Measurements from ENCODE around the gene FANCC. TPM values are rescaled to one million over a fixed set of nuclear protein-coding genes. Genes with fewer than 3 reads are reported as not detected.
A peak's percentile ranks its signal among the peaks of the same experiment; 100 is the strongest.

FANCC gene
- total RNA-seq, 1 donor from 2014 or later = 7.9 TPM

DNA sequence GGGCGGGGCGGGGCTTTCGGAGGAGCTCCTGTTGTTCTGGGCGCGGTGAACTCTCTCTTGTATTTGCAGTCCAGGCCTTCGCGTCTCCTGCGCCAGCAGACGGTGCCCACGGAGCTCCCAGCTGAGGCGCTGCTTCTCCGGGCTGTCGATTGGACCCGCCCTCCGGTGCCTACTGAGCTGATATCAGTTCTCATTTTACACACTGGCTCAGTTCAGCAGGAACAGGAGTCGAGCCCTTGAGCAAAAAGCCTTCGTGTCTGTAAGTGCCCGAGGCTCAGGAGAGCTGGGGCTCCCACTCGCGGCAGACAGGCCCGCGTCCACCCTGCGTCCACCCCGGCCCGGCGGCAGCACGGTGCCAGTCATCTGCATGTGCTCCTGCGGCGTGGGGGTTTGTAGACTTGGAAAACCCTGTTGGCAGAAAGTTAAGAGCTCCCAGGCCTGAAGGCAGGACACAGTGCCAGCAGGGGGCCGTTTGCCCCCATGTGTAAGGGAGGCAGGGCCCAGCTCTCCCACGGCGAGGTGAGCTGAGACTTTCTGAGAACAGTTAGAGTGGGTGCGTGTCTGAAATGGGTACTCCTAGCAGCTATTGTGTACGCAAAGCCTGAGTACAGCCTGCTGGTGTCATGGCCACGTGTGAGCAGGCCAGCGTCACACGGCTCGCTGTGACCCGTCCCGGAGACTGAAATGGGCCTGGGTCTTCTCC lies 231.5 kb downstream of the FANCC start:
- peaks cover 34% of the 10 kb centered on the region for H3K4me1 ChIP-seq (ENCODE audit: insufficient read depth, low read length)
- peaks cover 64% of the 10 kb centered on the region for H4K20me1 ChIP-seq (ENCODE audit: insufficient read depth, low read length)
- H3K4me1 Mint-ChIP-seq (ENCODE audit: low read depth, unreplicated experiment) = peaks cover 27% of the 10 kb centered on the region
- peaks cover 47% of the 10 kb centered on the region for H3K79me2 ChIP-seq (ENCODE audit: insufficient read depth, low read length)
- H3K4me2 ChIP-seq (ENCODE audit: low read length) = no peak overlapping the region
- H3K27ac ChIP-seq (ENCODE audit: low read depth, low read length) = no peak overlapping the region
- no peak overlapping the region for H3K4me3 Mint-ChIP-seq (ENCODE audit: unreplicated experiment)
- no peaks in the 10 kb centered on the region for H3K27me3 ChIP-seq (ENCODE audit: insufficient read depth, low read length)
- TF ChIP-seq, protein P1, sequence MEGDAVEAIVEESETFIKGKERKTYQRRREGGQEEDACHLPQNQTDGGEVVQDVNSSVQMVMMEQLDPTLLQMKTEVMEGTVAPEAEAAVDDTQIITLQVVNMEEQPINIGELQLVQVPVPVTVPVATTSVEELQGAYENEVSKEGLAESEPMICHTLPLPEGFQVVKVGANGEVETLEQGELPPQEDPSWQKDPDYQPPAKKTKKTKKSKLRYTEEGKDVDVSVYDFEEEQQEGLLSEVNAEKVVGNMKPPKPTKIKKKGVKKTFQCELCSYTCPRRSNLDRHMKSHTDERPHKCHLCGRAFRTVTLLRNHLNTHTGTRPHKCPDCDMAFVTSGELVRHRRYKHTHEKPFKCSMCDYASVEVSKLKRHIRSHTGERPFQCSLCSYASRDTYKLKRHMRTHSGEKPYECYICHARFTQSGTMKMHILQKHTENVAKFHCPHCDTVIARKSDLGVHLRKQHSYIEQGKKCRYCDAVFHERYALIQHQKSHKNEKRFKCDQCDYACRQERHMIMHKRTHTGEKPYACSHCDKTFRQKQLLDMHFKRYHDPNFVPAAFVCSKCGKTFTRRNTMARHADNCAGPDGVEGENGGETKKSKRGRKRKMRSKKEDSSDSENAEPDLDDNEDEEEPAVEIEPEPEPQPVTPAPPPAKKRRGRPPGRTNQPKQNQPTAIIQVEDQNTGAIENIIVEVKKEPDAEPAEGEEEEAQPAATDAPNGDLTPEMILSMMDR (IDR thresholded peaks at IDR 0.05; ENCODE audit: insufficient read depth, low read depth, low read length) = no peak
- no peak for TF ChIP-seq EZH2 (IDR thresholded peaks at IDR 0.05; ENCODE audit: insufficient read depth, low read length)
- no peaks in the 10 kb centered on the region for H3K9me3 Mint-ChIP-seq (ENCODE audit: unreplicated experiment)
- H3K9me3 ChIP-seq (ENCODE audit: insufficient read depth, low read depth, low read length) = no peaks in the 10 kb centered on the region
- peaks cover 55% of the 10 kb centered on the region for H3K36me3 ChIP-seq (ENCODE audit: insufficient read depth, low read length)
- H3K27me3 Mint-ChIP-seq (ENCODE audit: low read depth, unreplicated experiment) = no peaks in the 10 kb centered on the region
- H3K4me3 ChIP-seq (ENCODE audit: insufficient read depth, low read depth, low read length) = no peak overlapping the region
- DNase-seq (ENCODE audit: low read depth) (no peak), FAIRE-seq (no peak)
- no peak overlapping the region for H3K9ac ChIP-seq (ENCODE audit: low read length)
- H2AFZ ChIP-seq (ENCODE audit: low read depth, low read length) = no peak overlapping the region
- H3K36me3 Mint-ChIP-seq (ENCODE audit: low read depth, unreplicated experiment) = peaks cover 45% of the 10 kb centered on the region
- H3K27ac Mint-ChIP-seq (ENCODE audit: unreplicated experiment) = peak overlapping the region; percentile 51

GRCh38 chr9:95085036-95085770 lies 232.3 kb downstream of the FANCC start:
- Histone ChIP-seq H3K27ac (ENCODE audit: low read depth, low read length) (no peak overlapping the region), H3K36me3 (ENCODE audit: insufficient read depth, low read length) (peaks cover 61% of the 10 kb centered on the region), H4K20me1 (ENCODE audit: insufficient read depth, low read length) (peaks cover 72% of the 10 kb centered on the region), H3K79me2 (ENCODE audit: insufficient read depth, low read length) (peaks cover 54% of the 10 kb centered on the region), H3K4me2 (ENCODE audit: low read length) (no peak overlapping the region), H3K4me1 (ENCODE audit: insufficient read depth, low read length) (peaks cover 26% of the 10 kb centered on the region), H3K9me3 (ENCODE audit: insufficient read depth, low read depth, low read length) (no peaks in the 10 kb centered on the region), H3K4me3 (ENCODE audit: insufficient read depth, low read depth, low read length) (no peak overlapping the region), H3K9ac (ENCODE audit: low read length) (no peak overlapping the region), H3K27me3 (ENCODE audit: insufficient read depth, low read length) (no peaks in the 10 kb centered on the region), H2AFZ (ENCODE audit: low read depth, low read length) (no peak overlapping the region)
- peaks cover 49% of the 10 kb centered on the region for H3K36me3 Mint-ChIP-seq (ENCODE audit: low read depth, unreplicated experiment)
- H3K9me3 Mint-ChIP-seq (ENCODE audit: unreplicated experiment) = no peaks in the 10 kb centered on the region
- no peak overlapping the region for H3K27ac Mint-ChIP-seq (ENCODE audit: unreplicated experiment)
- DNase-seq (ENCODE audit: low read depth) (no peak), FAIRE-seq (no peak)
- TF ChIP-seq, protein P1 (IDR thresholded peaks at IDR 0.05; ENCODE audit: insufficient read depth, low read depth, low read length) = no peak
- no peak for TF ChIP-seq EZH2 (IDR thresholded peaks at IDR 0.05; ENCODE audit: insufficient read depth, low read length)
- H3K4me3 Mint-ChIP-seq (ENCODE audit: unreplicated experiment) = no peak overlapping the region
- peaks cover 24% of the 10 kb centered on the region for H3K4me1 Mint-ChIP-seq (ENCODE audit: low read depth, unreplicated experiment)
- H3K27me3 Mint-ChIP-seq (ENCODE audit: low read depth, unreplicated experiment) = no peaks in the 10 kb centered on the region
